Neural cell (in vitro differentiated cells): ENCODE measurements around the gene ZSCAN21.

ENCODE experiments used
- CTCF ChIP-seq: fragments of 450-650 bp; IDR thresholded peaks from 2 replicates; pipeline ENCODE4 v1.5.1; 2014; ENCODE audit warnings: antibody characterized with exemption, mild to moderate bottlenecking, moderate library complexity; ENCODE audit not compliant: poor library complexity, severe bottlenecking
- EZH2 ChIP-seq: fragments of 200-600, 300-800 bp; shearing (Covaris generic), sonication (generic); IDR thresholded peaks from 2 replicates; pipeline ENCODE4 v1.6.1; 2014; ENCODE audit warnings: antibody characterized with exemption, low read length, borderline replicate concordance, mild to moderate bottlenecking; ENCODE audit not compliant: insufficient read depth, poor library complexity, severe bottlenecking
- RAD21 ChIP-seq: fragments of 450-650 bp; conservative IDR thresholded peaks from 2 replicates; pipeline ENCODE4 v1.6.1; 2014; ENCODE audit warnings: antibody characterized with exemption, mild to moderate bottlenecking, moderate library complexity

DNA sequence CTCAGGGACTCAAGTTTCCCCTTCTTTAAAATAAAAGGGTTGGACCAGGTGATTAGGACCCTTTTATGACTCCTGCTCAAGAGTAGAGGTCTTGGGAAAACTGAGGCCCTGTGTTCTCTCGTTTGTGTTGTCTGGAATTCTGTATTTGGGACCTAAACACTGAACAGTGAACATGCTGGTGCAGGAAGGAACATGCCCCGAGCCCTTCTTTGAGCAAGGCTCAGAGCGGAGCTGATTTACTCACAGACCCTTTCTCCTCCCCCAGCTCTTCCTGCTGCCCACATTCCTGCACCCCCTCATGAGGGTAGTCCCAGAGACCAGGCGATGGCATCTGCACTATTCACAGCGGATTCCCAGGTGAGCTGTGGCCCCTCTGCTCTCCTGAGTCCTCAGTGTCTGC is 20.0 kb upstream of the ZSCAN21 start:
- TF ChIP-seq EZH2 (no peak), CTCF (no peak), RAD21 (no peak)
